Endothelial cell of umbilical vein (primary cell): Measurements from ENCODE around the gene LILRA1. TPM values are rescaled to one million over a fixed set of nuclear protein-coding genes. Genes with fewer than 3 reads are reported as not detected.
"Not testable (repeated sequence)": the region's sequence is repeated elsewhere in the genome, so short reads cannot be mapped to it uniquely, and the experiment has no call there.

Source experiments
- BruUV-seq: library from RNA; stranded (reverse); fragments of 400-500 nt; replicated peaks from 2 replicates; lab custom pipeline; 2021; lab: Mats Ljungman, UMichigan
- CTCF ChIA-PET: fragments of 300-600, 350-600 bp; sonication (Branson Sonifier 250); formaldehyde crosslinking; loops from one replicate; lab custom pipeline; 2021; ENCODE audit warnings: antibody characterized with exemption, inconsistent platforms; lab: Charles Lee
- POLR2A ChIA-PET: fragments of 300-600, 350-600 bp; sonication (Branson Sonifier 250); formaldehyde crosslinking; loops from one replicate; lab custom pipeline; 2021; ENCODE audit warnings: antibody characterized with exemption, inconsistent platforms; lab: Charles Lee
- DNase-seq: peaks from one replicate; pipeline ENCODE4 v3.0.0-alpha.2; 2011; ENCODE audit warnings: low read depth, low spot score
- FAIRE-seq: peaks from 2 replicates; lab custom pipeline; 2011; peaks lifted over from hg19 to GRCh38; lab: Jason Lieb, UNC
- H2AFZ ChIP-seq: 2 replicates; pipeline ENCODE4 v1.6.0; 2012; ENCODE audit warnings: low read depth, low read length, control low read depth, inconsistent platforms
- H3K27ac ChIP-seq: 2 replicates; pipeline ENCODE4 v1.5.1; 2011; ENCODE audit warnings: low read depth, mild to moderate bottlenecking, control low read depth, low read length, moderate library complexity; ENCODE audit not compliant: insufficient read depth
- H3K27me3 ChIP-seq, 2 experiments: 2 replicates each; pipeline versions ENCODE4 v1.6.0 to v1.6.1; 2011; ENCODE audit warnings: low read length in 2 of 2, mixed read lengths in 1 of 2; ENCODE audit not compliant: control insufficient read depth in 2 of 2, insufficient read depth in 2 of 2
- H3K36me3 ChIP-seq, 2 experiments: 2 replicates in 1 of 2; 3 replicates in 1 of 2; pipeline ENCODE4 v1.5.1; 2011; ENCODE audit warnings: low read length in 2 of 2, mild to moderate bottlenecking in 1 of 2, moderate library complexity in 1 of 2; ENCODE audit not compliant: control insufficient read depth in 2 of 2, insufficient read depth in 2 of 2; ENCODE audit errors: extremely low read depth in 1 of 2
- H3K4me1 ChIP-seq: 3 replicates; pipeline ENCODE4 v1.5.1; 2011; ENCODE audit warnings: mild to moderate bottlenecking, low read length; ENCODE audit not compliant: control insufficient read depth, insufficient read depth; ENCODE audit errors: extremely low read depth
- H3K4me2 ChIP-seq: 2 replicates; pipeline ENCODE4 v1.6.1; 2011; ENCODE audit warnings: low read length, control low read depth, mixed read lengths; ENCODE audit not compliant: insufficient read depth
- H3K4me3 ChIP-seq, 3 experiments: fragments of 200-600 bp in 1 of 3; sonication (generic), shearing (Covaris generic) in 1 of 3; replicated peaks in 1 of 3; 2 replicates each; pipeline ENCODE4 v1.5.1; 2011 to 2016; ENCODE audit warnings: control low read depth in 3 of 3, low read length in 3 of 3, mild to moderate bottlenecking in 2 of 3, inconsistent platforms in 1 of 3, low read depth in 1 of 3, moderate library complexity in 1 of 3; ENCODE audit not compliant: insufficient read depth in 1 of 3
- H3K79me2 ChIP-seq: 2 replicates; pipeline ENCODE4 v1.6.0; 2012; ENCODE audit warnings: low read length, inconsistent platforms; ENCODE audit not compliant: control insufficient read depth, insufficient read depth
- H3K9ac ChIP-seq: replicated peaks from 2 replicates; pipeline ENCODE3; 2011; ENCODE audit warnings: low read length, control low read depth; ENCODE audit not compliant: insufficient read depth; ENCODE audit errors: extremely low read depth
- H3K9me1 ChIP-seq: replicated peaks from 3 replicates; pipeline ENCODE4 v1.6.0; 2011; ENCODE audit warnings: mild to moderate bottlenecking, low read length; ENCODE audit not compliant: control insufficient read depth, insufficient read depth; ENCODE audit errors: extremely low read depth
- H3K9me3 ChIP-seq: replicated peaks from 2 replicates; pipeline ENCODE4 v1.5.1; 2012; ENCODE audit warnings: low read length, inconsistent platforms; ENCODE audit not compliant: control insufficient read depth, insufficient read depth
- H4K20me1 ChIP-seq: replicated peaks from 2 replicates; pipeline ENCODE3; 2011; ENCODE audit warnings: mild to moderate bottlenecking, low read length; ENCODE audit not compliant: control insufficient read depth, insufficient read depth; ENCODE audit errors: extremely low read depth
- EZH2 ChIP-seq: IDR thresholded peaks from 2 replicates; pipeline ENCODE4 v1.6.1; 2012; ENCODE audit warnings: borderline replicate concordance, low read depth, mild to moderate bottlenecking, moderate library complexity, low read length, inconsistent platforms; ENCODE audit not compliant: severe bottlenecking
- FOS ChIP-seq: IDR thresholded peaks from 2 replicates; pipeline ENCODE4 v1.6.1; 2011; ENCODE audit warnings: mild to moderate bottlenecking, low read length, moderate library complexity, borderline replicate concordance; ENCODE audit not compliant: insufficient read depth
- GATA2 ChIP-seq: IDR thresholded peaks from 2 replicates; pipeline ENCODE4 v1.7.0; 2011; ENCODE audit warnings: low read depth, mild to moderate bottlenecking, moderate library complexity, mixed read lengths, low read length; ENCODE audit not compliant: insufficient read length, insufficient read depth
- JUN ChIP-seq: IDR thresholded peaks from 2 replicates; pipeline ENCODE4 v1.6.1; 2011; ENCODE audit warnings: borderline replicate concordance, low read depth; ENCODE audit not compliant: insufficient read length, insufficient read depth
- MYC ChIP-seq: IDR thresholded peaks from one replicate; pipeline ENCODE4 v1.6.1; 2011; ENCODE audit warnings: mild to moderate bottlenecking, low read depth, low read length
- POLR2A ChIP-seq: IDR thresholded peaks from 2 replicates; pipeline ENCODE4 v1.6.1; 2012; ENCODE audit warnings: low read depth, mild to moderate bottlenecking, control low read depth, low read length
- POLR2AphosphoS5 ChIP-seq: IDR thresholded peaks from 2 replicates; pipeline ENCODE4 v1.6.1; 2012; ENCODE audit warnings: low read depth, mild to moderate bottlenecking, control low read depth, low read length, moderate library complexity; ENCODE audit not compliant: insufficient read depth
- dilution Hi-C: fragments of 300-500 bp; cut with MboI; formaldehyde crosslinking; loops from one replicate; pipeline ENCODE4 v1.15.0; 2019; ENCODE audit warnings: low sequenced_read_pairs; ENCODE audit not compliant: extremely low pct_ligation_motif_present
- intact Hi-C: fragments of 100-400 bp; cut with micrococcal nuclease; formaldehyde crosslinking; loops from one replicate; pipeline ENCODE4 v1.10.0; 2022
- polyA plus RNA-seq, 4 experiments: library from polyadenylated mRNA; depleted of rRNA in 3 of 4; stranded (reverse) in 3 of 4; unstranded in 1 of 4; fragments of >200 nt; gene quantifications; 2 replicates each; pipeline versions ENCODE4 v1.2.1 to v1.2.3, GENCODE V29; 2011 to 2012; ENCODE audit warnings: missing spikeins in 1 of 4
- total RNA-seq: library from RNA; stranded (reverse); gene quantifications from 2 replicates; pipeline ENCODE4 v1.2.3, GENCODE V29; 2021
- TF ChIP-seq, protein P1 (sequence below), 2 donors: IDR thresholded peaks; 1 replicate in 1 of 2; 2 replicates in 1 of 2; pipeline ENCODE4 v1.5.1; 2011; ENCODE audit warnings: low read length in 2 of 2, mild to moderate bottlenecking in 2 of 2, moderate library complexity in 2 of 2, control low read depth in 1 of 2, inconsistent platforms in 1 of 2, low read depth in 1 of 2; ENCODE audit not compliant: insufficient read depth in 1 of 2; ENCODE audit errors: extremely low read depth in 1 of 2
- TF ChIP-seq, protein P2 (sequence below): IDR thresholded peaks from 2 replicates; pipeline ENCODE4 v1.6.1; 2011; ENCODE audit not compliant: insufficient read depth, insufficient read length

LILRA1 gene
- total and polyA plus RNA-seq, 2 donors (not counting 3 experiments of a cell fraction or from before 2014, with no cell fraction given), result not detected

DNA sequence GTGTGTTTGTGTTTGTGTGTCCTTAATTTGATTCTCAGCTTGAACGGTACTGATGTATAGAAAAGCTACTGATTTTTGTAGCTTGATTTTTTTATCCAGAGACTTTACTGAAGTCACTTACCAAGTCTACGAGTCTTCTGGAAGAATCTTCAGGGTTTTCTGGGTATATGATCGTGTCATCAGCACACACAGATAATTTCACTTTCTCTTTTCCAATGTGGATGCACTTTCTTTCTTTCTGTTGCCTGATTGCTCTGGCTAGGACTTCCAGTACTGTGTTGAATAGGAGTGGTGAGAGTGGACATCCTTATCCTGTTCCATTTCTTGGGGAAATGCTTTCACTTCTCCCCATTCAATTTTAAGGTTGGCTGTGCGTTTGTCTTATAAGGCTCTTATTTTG lies 29.0 kb downstream of the LILRA1 start:
- FAIRE-seq (no peak), DNase-seq (no peak)
- BruUV-seq, result no TSS peak
- CTCF ChIA-PET, result interaction anchor here (1.3 kb wide), 1 partner anchor 52 kb away, joined by 3 read pairs; no protein-coding TSS in a partner anchor
- no peaks in the 10 kb centered on the region for H3K36me3 ChIP-seq
- no peaks in the 10 kb centered on the region for H3K9me3 ChIP-seq
- intact Hi-C loops, result no loop called here
- POLR2A ChIA-PET, result no interaction called here
- H3K27me3 ChIP-seq, result no peaks in the 10 kb centered on the region
- H3K27ac ChIP-seq, result no peak overlapping the region
- dilution Hi-C loops, result no loop called here
- H3K4me1 ChIP-seq, result no peaks in the 10 kb centered on the region
- H2AFZ ChIP-seq, result no peak overlapping the region
- no peaks in the 10 kb centered on the region for H3K79me2 ChIP-seq
- TF ChIP-seq, protein P1, sequence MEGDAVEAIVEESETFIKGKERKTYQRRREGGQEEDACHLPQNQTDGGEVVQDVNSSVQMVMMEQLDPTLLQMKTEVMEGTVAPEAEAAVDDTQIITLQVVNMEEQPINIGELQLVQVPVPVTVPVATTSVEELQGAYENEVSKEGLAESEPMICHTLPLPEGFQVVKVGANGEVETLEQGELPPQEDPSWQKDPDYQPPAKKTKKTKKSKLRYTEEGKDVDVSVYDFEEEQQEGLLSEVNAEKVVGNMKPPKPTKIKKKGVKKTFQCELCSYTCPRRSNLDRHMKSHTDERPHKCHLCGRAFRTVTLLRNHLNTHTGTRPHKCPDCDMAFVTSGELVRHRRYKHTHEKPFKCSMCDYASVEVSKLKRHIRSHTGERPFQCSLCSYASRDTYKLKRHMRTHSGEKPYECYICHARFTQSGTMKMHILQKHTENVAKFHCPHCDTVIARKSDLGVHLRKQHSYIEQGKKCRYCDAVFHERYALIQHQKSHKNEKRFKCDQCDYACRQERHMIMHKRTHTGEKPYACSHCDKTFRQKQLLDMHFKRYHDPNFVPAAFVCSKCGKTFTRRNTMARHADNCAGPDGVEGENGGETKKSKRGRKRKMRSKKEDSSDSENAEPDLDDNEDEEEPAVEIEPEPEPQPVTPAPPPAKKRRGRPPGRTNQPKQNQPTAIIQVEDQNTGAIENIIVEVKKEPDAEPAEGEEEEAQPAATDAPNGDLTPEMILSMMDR (IDR thresholded peaks at IDR 0.05; ENCODE audit: extremely low read depth in 1 of 2, insufficient read depth in 1 of 2, low read depth in 1 of 2, low read length in 2 of 2), result no peak
- TF ChIP-seq POLR2AphosphoS5 (no peak), JUN (no peak), GATA2 (no peak), MYC (no peak), POLR2A (no peak), FOS (no peak), EZH2 (no peak)
- TF ChIP-seq, protein P2, sequence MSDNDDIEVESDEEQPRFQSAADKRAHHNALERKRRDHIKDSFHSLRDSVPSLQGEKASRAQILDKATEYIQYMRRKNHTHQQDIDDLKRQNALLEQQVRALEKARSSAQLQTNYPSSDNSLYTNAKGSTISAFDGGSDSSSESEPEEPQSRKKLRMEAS, result no peak
- no peak overlapping the region for H3K9ac ChIP-seq
- H3K4me2 ChIP-seq, result no peak overlapping the region
- no peaks in the 10 kb centered on the region for H4K20me1 ChIP-seq
- H3K9me1 ChIP-seq, result no peaks in the 10 kb centered on the region
- no peak overlapping the region for H3K4me3 ChIP-seq

DNA sequence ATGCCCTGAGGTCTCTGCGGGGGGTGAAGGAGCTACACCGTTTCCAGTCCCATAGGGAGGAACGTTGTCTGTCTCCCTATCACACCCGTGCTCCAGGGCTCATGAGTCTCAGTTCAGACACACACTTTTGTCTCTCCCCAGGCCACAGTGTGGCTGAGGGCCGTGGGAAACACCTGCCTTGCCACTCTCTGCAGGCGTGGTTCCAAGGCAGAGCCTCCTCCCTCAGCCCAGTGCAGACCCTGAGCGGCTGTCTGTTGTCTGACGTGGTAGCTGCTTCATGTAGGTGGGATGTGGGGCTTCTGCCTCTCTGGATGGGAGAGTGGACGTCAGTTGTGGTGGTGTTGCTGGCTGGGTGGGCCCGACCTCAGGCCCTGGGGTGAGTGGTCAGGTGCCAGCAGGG lies 30.8 kb downstream of the LILRA1 start:
- H3K36me3 ChIP-seq, H3K9me1 ChIP-seq, H3K27ac ChIP-seq, H2AFZ ChIP-seq, H3K4me1 ChIP-seq, CTCF ChIA-PET, BruUV-seq, H4K20me1 ChIP-seq, H3K79me2 ChIP-seq, H3K4me2 ChIP-seq, DNase-seq, POLR2A ChIA-PET, H3K27me3 ChIP-seq, dilution Hi-C loops, H3K4me3 ChIP-seq, intact Hi-C loops, H3K9me3 ChIP-seq, H3K9ac ChIP-seq: not testable (repeated sequence)
- peak; percentile 63 for FAIRE-seq
